Measurements from ENCODE around the gene PPP2R2D. TPM values are rescaled to one million over a fixed set of nuclear protein-coding genes. Genes with fewer than 3 reads are reported as not detected.

The PPP2R2D gene
- total and polyA plus RNA-seq, 12 donors = 26.8 to 46.5 (median 35.1) TPM

- intact Hi-C loops (cut with DNase I) = loop anchor here in 6 of 10 donors (5.0 to 10.0 kb wide), 5 partner anchors 418 to 1681 kb away; no protein-coding TSS in a partner anchor
- no peaks in the 10 kb centered on the region for H3K9me3 ChIP-seq
- ATAC-seq (no peak), DNase-seq (no peak)
- peaks cover 0 to 9% (median 4%) of the 10 kb centered on the region in 9 donors for H3K4me1 ChIP-seq
- H3K4me3 ChIP-seq = no peak overlapping the region
- no peak overlapping the region for H3K27ac ChIP-seq
- H3K36me3 ChIP-seq = no peaks in the 10 kb centered on the region
- 71 to 74% methylated on average over 19 of the region's 19 CpGs for WGBS, 2 donors
- H3K27me3 ChIP-seq = peaks cover 0 to 71% (median 46%) of the 10 kb centered on the region in 7 donors
- TF ChIP-seq, protein P1, sequence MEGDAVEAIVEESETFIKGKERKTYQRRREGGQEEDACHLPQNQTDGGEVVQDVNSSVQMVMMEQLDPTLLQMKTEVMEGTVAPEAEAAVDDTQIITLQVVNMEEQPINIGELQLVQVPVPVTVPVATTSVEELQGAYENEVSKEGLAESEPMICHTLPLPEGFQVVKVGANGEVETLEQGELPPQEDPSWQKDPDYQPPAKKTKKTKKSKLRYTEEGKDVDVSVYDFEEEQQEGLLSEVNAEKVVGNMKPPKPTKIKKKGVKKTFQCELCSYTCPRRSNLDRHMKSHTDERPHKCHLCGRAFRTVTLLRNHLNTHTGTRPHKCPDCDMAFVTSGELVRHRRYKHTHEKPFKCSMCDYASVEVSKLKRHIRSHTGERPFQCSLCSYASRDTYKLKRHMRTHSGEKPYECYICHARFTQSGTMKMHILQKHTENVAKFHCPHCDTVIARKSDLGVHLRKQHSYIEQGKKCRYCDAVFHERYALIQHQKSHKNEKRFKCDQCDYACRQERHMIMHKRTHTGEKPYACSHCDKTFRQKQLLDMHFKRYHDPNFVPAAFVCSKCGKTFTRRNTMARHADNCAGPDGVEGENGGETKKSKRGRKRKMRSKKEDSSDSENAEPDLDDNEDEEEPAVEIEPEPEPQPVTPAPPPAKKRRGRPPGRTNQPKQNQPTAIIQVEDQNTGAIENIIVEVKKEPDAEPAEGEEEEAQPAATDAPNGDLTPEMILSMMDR (IDR thresholded peaks at IDR 0.05) = no peak
Measured at GRCh38 chr10:131872827-131873375, 27.9 kb upstream of the PPP2R2D start.

GRCh38 chr10:131874991-131875451 lies 25.8 kb upstream of the PPP2R2D start:
- Histone ChIP-seq H3K36me3 (no peaks in the 10 kb centered on the region), H3K4me1 (peaks cover 0 to 9% (median 4%) of the 10 kb centered on the region in 9 donors), H3K27me3 (peaks cover 0 to 54% (median 45%) of the 10 kb centered on the region in 7 donors), H3K4me3 (peak overlapping the region in 1 of 10 donors; percentile 18), H3K9me3 (peaks cover 0 to 3% (median 0%) of the 10 kb centered on the region in 11 donors), H3K27ac (no peak overlapping the region)
- TF ChIP-seq, protein P1 (IDR thresholded peaks at IDR 0.05) = peak; percentile 39 to 79 (median 71)
- 2 to 3% methylated on average over 17 of the region's 17 CpGs for WGBS, 2 donors
- intact Hi-C loops (cut with DNase I) = loop anchor here in 9 of 10 donors (2.0 to 10.0 kb wide), 6 partner anchors 420 to 1683 kb away; no protein-coding TSS in a partner anchor
- ATAC-seq (peak; percentile 49 to 84 (median 70)), DNase-seq (peak; percentile 61 to 74)

DNA sequence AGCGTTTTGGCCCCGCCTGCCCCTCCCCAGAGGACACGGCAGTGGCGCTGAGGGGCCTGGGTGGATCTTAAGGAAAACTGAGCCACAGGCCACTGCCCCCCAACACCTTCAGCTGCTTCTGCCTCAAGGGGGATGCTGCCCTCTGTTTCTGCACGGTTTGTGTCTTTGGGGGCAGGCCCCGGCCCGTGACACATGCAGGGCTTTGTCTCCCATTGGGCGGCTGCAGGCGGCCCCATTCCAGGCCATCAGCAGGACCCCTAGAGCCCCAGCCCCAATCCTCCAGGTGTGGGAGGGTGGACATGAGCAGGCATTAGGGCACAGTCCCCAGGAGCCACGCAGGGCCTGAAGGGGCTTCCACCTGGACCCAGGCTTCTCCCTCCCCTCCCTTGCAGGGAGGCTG lies 25.3 kb upstream of the PPP2R2D start:
- intact Hi-C loops (cut with DNase I) = loop anchor here in 8 of 10 donors (2.0 to 10.0 kb wide), 5 partner anchors 421 to 1683 kb away; no protein-coding TSS in a partner anchor
- peaks cover 0 to 50% (median 40%) of the 10 kb centered on the region in 7 donors for H3K27me3 ChIP-seq
- ATAC-seq = peak in 2 of 8 donors; percentile 16 to 18

DNA sequence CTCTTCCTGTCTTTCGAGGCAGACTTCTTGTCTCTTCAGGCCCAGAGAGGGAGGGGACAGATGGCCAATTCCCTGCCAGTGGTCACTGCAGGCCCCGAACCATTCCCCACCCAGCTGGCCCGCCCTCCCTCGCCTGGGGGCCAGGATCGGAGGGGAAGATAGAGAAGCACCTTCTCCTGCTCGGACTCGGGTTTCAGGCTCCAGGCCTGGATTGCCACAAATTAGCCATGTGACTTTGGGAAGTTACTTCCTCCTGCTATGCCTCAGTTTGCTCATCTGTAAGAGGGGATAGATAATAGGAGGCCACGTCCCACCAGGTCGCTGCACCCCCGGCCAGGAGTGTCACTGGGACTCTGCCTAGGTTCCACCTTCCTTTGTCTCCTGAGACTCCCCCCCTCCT lies 24.8 kb upstream of the PPP2R2D start:
- TF ChIP-seq, protein P1 (IDR thresholded peaks at IDR 0.05) = no peak
- DNase-seq = no peak
- intact Hi-C loops (cut with DNase I) = loop anchor here in 8 of 10 donors (5.0 to 10.0 kb wide), 4 partner anchors 421 to 1684 kb away; no protein-coding TSS in a partner anchor
- H3K4me1 ChIP-seq = peaks cover 0 to 9% (median 4%) of the 10 kb centered on the region in 9 donors
- WGBS, 2 donors = 58 to 68% methylated on average over 10 of the region's 10 CpGs
- H3K36me3 ChIP-seq = no peaks in the 10 kb centered on the region
- H3K9me3 ChIP-seq = peaks cover 0 to 3% (median 0%) of the 10 kb centered on the region in 11 donors
- H3K4me3 ChIP-seq = no peak overlapping the region
- ATAC-seq = no peak
- no peak overlapping the region for H3K27ac ChIP-seq
- peaks cover 0 to 44% (median 38%) of the 10 kb centered on the region in 7 donors for H3K27me3 ChIP-seq

More for the DNA sequence above, 25.3 kb upstream of the PPP2R2D start:
- Histone ChIP-seq H3K4me1 (peaks cover 0 to 9% (median 4%) of the 10 kb centered on the region in 9 donors), H3K27ac (no peak overlapping the region), H3K9me3 (peaks cover 0 to 3% (median 0%) of the 10 kb centered on the region in 11 donors), H3K36me3 (no peaks in the 10 kb centered on the region), H3K4me3 (no peak overlapping the region)
- 66 to 73% methylated on average over 10 of the region's 10 CpGs for WGBS, 2 donors
- TF ChIP-seq, protein P1 (IDR thresholded peaks at IDR 0.05) = no peak
- DNase-seq = no peak
